Fibroblast of lung (primary cell): Measurements from ENCODE around the gene ENTR1.

ENCODE experiments used
- CTCF ChIP-seq, 2 donors: IDR thresholded peaks in 1 of 2; conservative IDR thresholded peaks in 1 of 2; 1 replicate in 1 of 2; 2 replicates in 1 of 2; pipeline ENCODE4 v1.5.1; 2011 to 2012; ENCODE audit warnings: low read length in 2 of 2, control low read depth in 1 of 2, inconsistent platforms in 1 of 2, low read depth in 1 of 2, mild to moderate bottlenecking in 1 of 2
- EZH2 ChIP-seq: IDR thresholded peaks from 2 replicates; pipeline ENCODE4 v1.5.1; 2012; ENCODE audit warnings: low read length, control low read depth, mild to moderate bottlenecking; ENCODE audit errors: missing control alignments

- TF ChIP-seq EZH2 (no peak), CTCF (conservative IDR thresholded peaks at IDR 0.05 in 1 of 2, IDR thresholded peaks at IDR 0.05 in 1 of 2; ENCODE audit: low read depth in 1 of 2, low read length in 2 of 2) (no peak)
These were observed 14.4 kb upstream of the ENTR1 start for GRCh38 chr9:136424750-136425362.
